Esophagus muscularis mucosa (tissue), 4 donors: ENCODE results near the gene C11orf65. TPM values are rescaled to one million over a fixed set of nuclear protein-coding genes. Genes with fewer than 3 reads are reported as not detected.
"Not testable (repeated sequence)": the region's sequence is repeated elsewhere in the genome, so short reads cannot be mapped to it uniquely, and the experiment has no call there.

Experiments used
- DNase-seq: peaks from one replicate; pipeline ENCODE4 v3.0.0-alpha.2; 2017; ENCODE audit errors: extremely low spot score
- H3K27ac ChIP-seq, 4 donors: fragments of 200-600 bp; sonication (generic); replicated peaks in 1 of 4; 1 replicate in 3 of 4; 2 replicates in 1 of 4; pipeline ENCODE4 v1.5.1; 2016 to 2019; ENCODE audit warnings: mild to moderate bottlenecking in 1 of 4
- H3K27me3 ChIP-seq, 4 donors: fragments of 200-600 bp; sonication (generic); one replicate each; pipeline versions ENCODE4 v1.5.1 to v1.6.0; 2016 to 2019
- H3K36me3 ChIP-seq, 4 donors: fragments of 200-600 bp; sonication (generic); one replicate each; pipeline ENCODE4 v1.5.1; 2016 to 2019
- H3K4me1 ChIP-seq, 4 donors: fragments of 200-600 bp; sonication (generic); one replicate each; pipeline ENCODE4 v1.5.1; 2016 to 2019
- H3K4me3 ChIP-seq, 4 donors: fragments of 200-600 bp; sonication (generic); 1 replicate in 2 of 4; 2 replicates in 2 of 4; pipeline ENCODE4 v1.5.1; 2016 to 2019; ENCODE audit warnings: mild to moderate bottlenecking in 4 of 4, moderate library complexity in 1 of 4
- H3K9me3 ChIP-seq, 4 donors: fragments of 200-600 bp; sonication (generic); 1 replicate in 3 of 4; 2 replicates in 1 of 4; pipeline ENCODE4 v1.5.1; 2016 to 2019
- EP300 ChIP-seq: sonication (generic); formaldehyde crosslinking; IDR thresholded peaks from one replicate; pipeline ENCODE4 v1.6.1; 2017; ENCODE audit warnings: antibody characterized with exemption
- POLR2A ChIP-seq: fragments of 450-650 bp; IDR thresholded peaks from one replicate; pipeline ENCODE4 v1.6.1; 2017; ENCODE audit warnings: antibody characterized with exemption, moderate library complexity, mild to moderate bottlenecking, low read depth
- POLR2AphosphoS5 ChIP-seq, 2 donors: sonication (generic); formaldehyde crosslinking; IDR thresholded peaks; one replicate each; pipeline ENCODE4 v1.6.1; 2017; ENCODE audit warnings: antibody characterized with exemption in 2 of 2
- WGBS: methylation state at CpG from one replicate; pipeline ENCODE4 v1.1.5; 2018; 5-methylcytosine and 5-hydroxymethylcytosine counted together
- intact Hi-C: fragments of 100-400 bp; cut with DNase I; formaldehyde crosslinking; loops from one replicate; pipeline ENCODE4 v1.15.1; 2023
- total RNA-seq, 4 donors: library from RNA; depleted of rRNA; stranded (reverse); fragments of >200 nt; gene quantifications; one replicate each; pipeline versions ENCODE4 v1.1.0 to v1.2.1, GENCODE V29; 2016
- TF ChIP-seq, protein P1 (sequence below), 3 experiments: fragments of 200-600 bp in 2 of 3; fragments of 450-650 bp in 1 of 3; sonication (generic) in 2 of 3; IDR thresholded peaks; one replicate each; pipeline ENCODE4 v1.5.1; 2017 to 2019; ENCODE audit warnings: antibody characterized with exemption in 3 of 3, mild to moderate bottlenecking in 2 of 3, moderate library complexity in 1 of 3

C11orf65 gene
- total RNA-seq, 4 donors from 2014 or later = 0.06 to 0.63 (median 0.33) TPM; not detected in 1

GRCh38 chr11:108453207-108453835 is 14.0 kb downstream of the C11orf65 start:
- Histone ChIP-seq H3K4me1 (no peaks in the 10 kb centered on the region), H3K9me3 (peaks cover 0 to 17% (median 3%) of the 10 kb centered on the region in 4 donors), H3K27me3 (no peaks in the 10 kb centered on the region), H3K36me3 (no peaks in the 10 kb centered on the region), H3K27ac (no peak overlapping the region), H3K4me3 (no peak overlapping the region)
- DNase-seq = no peak
- 95% methylated on average over 2 of the region's 2 CpGs for WGBS
- intact Hi-C loops = no loop called here
- TF ChIP-seq EP300 = no peak
- TF ChIP-seq, protein P1, sequence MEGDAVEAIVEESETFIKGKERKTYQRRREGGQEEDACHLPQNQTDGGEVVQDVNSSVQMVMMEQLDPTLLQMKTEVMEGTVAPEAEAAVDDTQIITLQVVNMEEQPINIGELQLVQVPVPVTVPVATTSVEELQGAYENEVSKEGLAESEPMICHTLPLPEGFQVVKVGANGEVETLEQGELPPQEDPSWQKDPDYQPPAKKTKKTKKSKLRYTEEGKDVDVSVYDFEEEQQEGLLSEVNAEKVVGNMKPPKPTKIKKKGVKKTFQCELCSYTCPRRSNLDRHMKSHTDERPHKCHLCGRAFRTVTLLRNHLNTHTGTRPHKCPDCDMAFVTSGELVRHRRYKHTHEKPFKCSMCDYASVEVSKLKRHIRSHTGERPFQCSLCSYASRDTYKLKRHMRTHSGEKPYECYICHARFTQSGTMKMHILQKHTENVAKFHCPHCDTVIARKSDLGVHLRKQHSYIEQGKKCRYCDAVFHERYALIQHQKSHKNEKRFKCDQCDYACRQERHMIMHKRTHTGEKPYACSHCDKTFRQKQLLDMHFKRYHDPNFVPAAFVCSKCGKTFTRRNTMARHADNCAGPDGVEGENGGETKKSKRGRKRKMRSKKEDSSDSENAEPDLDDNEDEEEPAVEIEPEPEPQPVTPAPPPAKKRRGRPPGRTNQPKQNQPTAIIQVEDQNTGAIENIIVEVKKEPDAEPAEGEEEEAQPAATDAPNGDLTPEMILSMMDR (IDR thresholded peaks at IDR 0.05) = no peak
- TF ChIP-seq POLR2A = no peak
- TF ChIP-seq POLR2AphosphoS5 (IDR thresholded peaks at IDR 0.05) = no peak

GRCh38 chr11:108441445-108441844 is 25.9 kb downstream of the C11orf65 start:
- peaks cover 0 to 15% (median 6%) of the 10 kb centered on the region in 4 donors for H3K9me3 ChIP-seq
- H3K27me3 ChIP-seq, H3K4me3 ChIP-seq, H3K36me3 ChIP-seq, H3K27ac ChIP-seq, intact Hi-C loops, DNase-seq, H3K4me1 ChIP-seq: not testable (repeated sequence)
- WGBS = 92% methylated on average over 3 of the region's 4 CpGs

DNA sequence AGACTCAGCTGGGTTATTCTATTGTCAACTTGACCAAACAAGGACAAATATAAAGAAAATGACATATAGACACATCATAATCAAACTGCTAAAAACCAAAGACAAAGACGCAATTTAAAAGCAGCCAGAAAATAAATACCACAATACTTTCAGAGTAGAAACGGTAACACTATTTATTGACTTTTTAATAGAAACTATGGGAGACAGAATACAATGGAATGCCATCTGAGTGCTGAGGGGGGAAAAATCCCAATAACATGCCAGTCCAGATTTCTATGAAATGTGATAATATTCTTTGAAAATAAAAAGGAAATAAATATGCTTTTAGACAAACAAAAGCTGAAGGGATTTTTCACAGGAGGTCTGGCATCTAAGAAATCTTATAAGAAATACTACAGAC is 30.7 kb downstream of the C11orf65 start:
- WGBS = 96% methylated on average over 2 of the region's 2 CpGs
- Histone ChIP-seq H3K4me1 (no peaks in the 10 kb centered on the region), H3K27me3 (no peaks in the 10 kb centered on the region), H3K4me3 (no peak overlapping the region), H3K27ac (no peak overlapping the region), H3K9me3 (peaks cover 0 to 17% (median 3%) of the 10 kb centered on the region in 4 donors), H3K36me3 (no peaks in the 10 kb centered on the region)
- DNase-seq = no peak
- intact Hi-C loops = no loop called here
- no peak for TF ChIP-seq POLR2AphosphoS5 (IDR thresholded peaks at IDR 0.05)
- no peak for TF ChIP-seq EP300
- no peak for TF ChIP-seq POLR2A
- TF ChIP-seq, protein P1 (IDR thresholded peaks at IDR 0.05) = no peak

DNA sequence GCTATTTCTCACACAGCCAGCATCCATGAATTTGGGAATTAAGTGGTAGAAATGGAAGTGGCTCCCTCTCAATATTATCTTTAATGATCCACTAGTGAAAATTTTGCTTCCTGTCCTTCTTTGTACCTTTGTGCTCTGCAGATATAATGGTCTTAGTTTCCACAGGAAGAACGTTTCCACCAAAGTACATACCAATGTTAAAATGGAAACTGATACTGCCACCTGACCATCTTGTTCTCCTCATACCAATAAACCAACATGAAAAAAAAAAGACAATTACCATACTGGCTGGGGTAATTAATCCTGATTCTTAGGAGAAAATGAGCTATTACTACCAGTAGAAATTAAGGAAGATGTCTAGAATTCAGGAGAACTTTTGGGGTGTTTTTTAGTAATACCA is 32.3 kb downstream of the C11orf65 start:
- H3K27me3 ChIP-seq = no peaks in the 10 kb centered on the region
- no peaks in the 10 kb centered on the region for H3K4me1 ChIP-seq
- H3K4me3 ChIP-seq = no peak overlapping the region
- H3K36me3 ChIP-seq = no peaks in the 10 kb centered on the region
- 68% methylated on average over 1 of the region's 1 CpG for WGBS
- no peak overlapping the region for H3K27ac ChIP-seq
- DNase-seq = no peak
- intact Hi-C loops = no loop called here
- peaks cover 0 to 8% (median 0%) of the 10 kb centered on the region in 4 donors for H3K9me3 ChIP-seq
- TF ChIP-seq POLR2AphosphoS5 (IDR thresholded peaks at IDR 0.05) (no peak), EP300 (no peak), POLR2A (no peak)
- TF ChIP-seq, protein P1 (IDR thresholded peaks at IDR 0.05) = no peak

- no peaks in the 10 kb centered on the region for H3K27me3 ChIP-seq
- H3K27ac ChIP-seq = no peak overlapping the region
- H3K36me3 ChIP-seq = no peaks in the 10 kb centered on the region
- no peak for DNase-seq
- intact Hi-C loops = no loop called here
- peaks cover 0 to 8% (median 0%) of the 10 kb centered on the region in 4 donors for H3K9me3 ChIP-seq
- TF ChIP-seq POLR2A (no peak), POLR2AphosphoS5 (IDR thresholded peaks at IDR 0.05) (no peak), EP300 (no peak)
- TF ChIP-seq, protein P1 (IDR thresholded peaks at IDR 0.05) = no peak
- no peak overlapping the region for H3K4me3 ChIP-seq
- H3K4me1 ChIP-seq = no peaks in the 10 kb centered on the region
These were observed 34.5 kb downstream of the C11orf65 start for GRCh38 chr11:108432783-108433182.
